OCI-LY1 (cell line): Measurements from ENCODE around the gene B4GALNT2.

Experiments
- EZH2 ChIP-seq: fragments of 200-600 bp; sonication (generic), shearing (Covaris generic); IDR thresholded peaks from 2 replicates; pipeline ENCODE4 v1.8.0; 2017; ENCODE audit warnings: borderline replicate concordance, mixed run types, mild to moderate bottlenecking, antibody characterized with exemption, low read length, moderate library complexity, mixed read lengths
- TF ChIP-seq, protein P1 (sequence below): fragments of 200-600 bp; sonication (generic), shearing (Covaris generic); IDR thresholded peaks from 2 replicates; pipeline ENCODE4 v1.5.1; 2017; ENCODE audit warnings: mild to moderate bottlenecking, antibody characterized with exemption, low read length, moderate library complexity, mixed read lengths

DNA sequence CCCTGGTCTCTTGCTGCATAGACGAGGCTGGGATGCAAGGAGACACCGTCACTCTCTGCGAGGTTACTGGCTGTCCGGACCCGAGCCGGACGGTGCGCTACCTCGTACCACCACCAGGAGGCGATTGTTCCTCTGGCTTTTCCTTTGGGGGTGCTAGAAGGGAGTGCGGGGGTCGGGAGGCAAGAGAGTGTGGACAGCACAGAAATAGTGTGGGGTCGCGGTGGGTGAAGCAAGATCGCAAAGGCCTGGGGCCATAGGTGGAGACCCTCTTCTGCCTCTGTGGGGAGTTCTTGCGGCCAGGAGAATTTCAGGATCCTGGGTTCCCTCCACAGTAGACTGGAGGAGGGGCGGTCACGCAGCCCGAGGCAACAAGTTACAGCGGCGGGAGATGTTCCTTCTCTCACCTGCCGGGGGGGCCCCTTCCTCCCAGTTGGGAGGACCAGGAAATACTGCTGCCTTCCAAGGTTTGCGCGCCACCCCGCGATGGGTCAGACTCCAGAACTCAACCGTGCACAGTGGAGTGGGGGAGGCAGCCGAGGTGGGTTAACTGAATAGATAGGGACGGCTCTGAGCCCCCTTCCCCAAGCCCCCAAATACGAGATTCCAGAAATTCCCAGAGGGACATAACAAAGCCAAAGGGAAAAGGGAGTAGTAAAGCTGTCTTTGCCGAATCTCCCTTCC, 91.1 kb downstream of the B4GALNT2 start:
- TF ChIP-seq, protein P1, sequence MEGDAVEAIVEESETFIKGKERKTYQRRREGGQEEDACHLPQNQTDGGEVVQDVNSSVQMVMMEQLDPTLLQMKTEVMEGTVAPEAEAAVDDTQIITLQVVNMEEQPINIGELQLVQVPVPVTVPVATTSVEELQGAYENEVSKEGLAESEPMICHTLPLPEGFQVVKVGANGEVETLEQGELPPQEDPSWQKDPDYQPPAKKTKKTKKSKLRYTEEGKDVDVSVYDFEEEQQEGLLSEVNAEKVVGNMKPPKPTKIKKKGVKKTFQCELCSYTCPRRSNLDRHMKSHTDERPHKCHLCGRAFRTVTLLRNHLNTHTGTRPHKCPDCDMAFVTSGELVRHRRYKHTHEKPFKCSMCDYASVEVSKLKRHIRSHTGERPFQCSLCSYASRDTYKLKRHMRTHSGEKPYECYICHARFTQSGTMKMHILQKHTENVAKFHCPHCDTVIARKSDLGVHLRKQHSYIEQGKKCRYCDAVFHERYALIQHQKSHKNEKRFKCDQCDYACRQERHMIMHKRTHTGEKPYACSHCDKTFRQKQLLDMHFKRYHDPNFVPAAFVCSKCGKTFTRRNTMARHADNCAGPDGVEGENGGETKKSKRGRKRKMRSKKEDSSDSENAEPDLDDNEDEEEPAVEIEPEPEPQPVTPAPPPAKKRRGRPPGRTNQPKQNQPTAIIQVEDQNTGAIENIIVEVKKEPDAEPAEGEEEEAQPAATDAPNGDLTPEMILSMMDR = peak; percentile 92
- TF ChIP-seq EZH2 = no peak
